Panc1 (cell line): ENCODE results near the gene MPI. TPM values are rescaled to one million over a fixed set of nuclear protein-coding genes. Genes with fewer than 3 reads are reported as not detected.

ENCODE experiments used
- ATAC-seq: fragments of 200-7000 bp; cut with Tn5 transposase; 2 replicates; pipeline ENCODE4 v1.9.1; 2020; ENCODE audit warnings: mild to moderate bottlenecking, moderate library complexity
- Bru-seq: library from RNA; stranded (reverse); fragments of 400-500 nt; gene quantifications from one replicate; lab custom pipeline; 2021; lab: Mats Ljungman, UMichigan
- BruChase-seq, 2 experiments: library from RNA; stranded (reverse); fragments of 400-500 nt; gene quantifications; one replicate each; lab custom pipeline; 2021; lab: Mats Ljungman, UMichigan
- BruUV-seq: library from RNA; stranded (reverse); fragments of 400-500 nt; replicated peaks from 2 replicates; lab custom pipeline; 2021; lab: Mats Ljungman, UMichigan
- CTCF ChIA-PET: fragments of 300-600 bp; sonication (Branson Sonifier 250); formaldehyde crosslinking; loops from one replicate; lab custom pipeline; 2022; ENCODE audit warnings: antibody characterized with exemption; lab: Charles Lee
- POLR2A ChIA-PET: fragments of 300-600 bp; sonication (Branson Sonifier 250); formaldehyde crosslinking; loops from one replicate; lab custom pipeline; 2022; ENCODE audit warnings: antibody characterized with exemption; lab: Charles Lee
- DNase-seq: peaks from one replicate; pipeline ENCODE4 v3.0.0-alpha.2; 2010; ENCODE audit warnings: low read depth, low spot score
- H3K27ac ChIP-seq: 2 replicates; pipeline ENCODE4 v1.5.1; 2011; ENCODE audit warnings: mild to moderate bottlenecking, low read length, inconsistent platforms
- H3K27me3 ChIP-seq: fragments of 200-500 bp; sonication (Bioruptor generic); 2 replicates; pipeline ENCODE4 v1.6.0; 2014; ENCODE audit warnings: low read length, inconsistent platforms; ENCODE audit not compliant: control insufficient read depth, insufficient read depth
- H3K36me3 ChIP-seq: fragments of 200-500 bp; sonication (Bioruptor generic); 2 replicates; pipeline ENCODE4 v1.5.1; 2014; ENCODE audit warnings: inconsistent platforms, mild to moderate bottlenecking, low read length, moderate library complexity; ENCODE audit not compliant: control insufficient read depth, insufficient read depth
- H3K4me1 ChIP-seq: 2 replicates; pipeline ENCODE4 v1.5.1; 2011; ENCODE audit warnings: inconsistent platforms, mild to moderate bottlenecking, low read length, moderate library complexity; ENCODE audit not compliant: control insufficient read depth, insufficient read depth
- H3K4me3 ChIP-seq, 2 experiments: 2 replicates each; pipeline ENCODE4 v1.5.1; 2011 to 2012; ENCODE audit warnings: low read depth in 2 of 2, low read length in 2 of 2, mild to moderate bottlenecking in 2 of 2, inconsistent platforms in 1 of 2, moderate library complexity in 1 of 2
- H3K9me3 ChIP-seq: fragments of 200-500 bp; sonication (Bioruptor generic); 2 replicates; pipeline ENCODE4 v1.5.1; 2014; ENCODE audit warnings: low read depth, mild to moderate bottlenecking, inconsistent platforms, low read length, moderate library complexity; ENCODE audit not compliant: control insufficient read depth, insufficient read depth
- POLR2AphosphoS5 ChIP-seq: IDR thresholded peaks from 2 replicates; pipeline ENCODE4 v1.6.1; 2012; ENCODE audit warnings: mild to moderate bottlenecking, low read depth, low read length, moderate library complexity
- SIN3A ChIP-seq: IDR thresholded peaks from 2 replicates; pipeline ENCODE4 v1.6.1; 2012; ENCODE audit warnings: low read depth, mild to moderate bottlenecking, low read length, moderate library complexity, borderline replicate concordance; ENCODE audit not compliant: insufficient read depth
- TCF7L2 ChIP-seq: IDR thresholded peaks from 2 replicates; pipeline ENCODE4 v1.6.1; 2011; ENCODE audit warnings: mild to moderate bottlenecking, low read depth, low read length, inconsistent platforms
- in situ Hi-C: cut with HindIII; loops from 2 replicates; pipeline ENCODE4 v1.10.0; 2016; ENCODE audit warnings: low sequenced_read_pairs, low pct_unique_long_range_greater_than_20kb
- intact Hi-C: fragments of 100-400 bp; cut with micrococcal nuclease; formaldehyde crosslinking; loops from one replicate; pipeline ENCODE4 v1.10.0; 2022; ENCODE audit not compliant: unreplicated experiment
- long read RNA-seq: library from polyadenylated mRNA; unstranded; transcript quantifications from one replicate; pipeline ENCODE4 v2.0.0, GENCODE V29; 2021; ENCODE audit not compliant: unreplicated experiment
- polyA plus RNA-seq: library from polyadenylated mRNA; unstranded; fragments of >200 nt; gene quantifications from one replicate; pipeline ENCODE4 v1.2.1, GENCODE V29; 2012; ENCODE audit warnings: missing spikeins; ENCODE audit not compliant: insufficient read length
- total RNA-seq: library from RNA; stranded (reverse); gene quantifications from one replicate; pipeline ENCODE4 v1.2.1, GENCODE V29; 2021; ENCODE audit not compliant: unreplicated experiment
- TF ChIP-seq, protein P1 (sequence below), 2 experiments: IDR thresholded peaks; 2 replicates each; pipeline ENCODE4 v1.6.1; 2011 to 2012; ENCODE audit warnings: low read depth in 2 of 2, control low read depth in 1 of 2, low read length in 1 of 2, mild to moderate bottlenecking in 1 of 2, moderate library complexity in 1 of 2; ENCODE audit not compliant: insufficient read depth in 1 of 2
- TF ChIP-seq, protein P2 (sequence below): fragments of 450-650 bp; IDR thresholded peaks from 2 replicates; pipeline ENCODE4 v1.5.1; 2017; ENCODE audit warnings: mild to moderate bottlenecking

Gene MPI, protein sequence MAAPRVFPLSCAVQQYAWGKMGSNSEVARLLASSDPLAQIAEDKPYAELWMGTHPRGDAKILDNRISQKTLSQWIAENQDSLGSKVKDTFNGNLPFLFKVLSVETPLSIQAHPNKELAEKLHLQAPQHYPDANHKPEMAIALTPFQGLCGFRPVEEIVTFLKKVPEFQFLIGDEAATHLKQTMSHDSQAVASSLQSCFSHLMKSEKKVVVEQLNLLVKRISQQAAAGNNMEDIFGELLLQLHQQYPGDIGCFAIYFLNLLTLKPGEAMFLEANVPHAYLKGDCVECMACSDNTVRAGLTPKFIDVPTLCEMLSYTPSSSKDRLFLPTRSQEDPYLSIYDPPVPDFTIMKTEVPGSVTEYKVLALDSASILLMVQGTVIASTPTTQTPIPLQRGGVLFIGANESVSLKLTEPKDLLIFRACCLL
- total RNA-seq (45.8 TPM), Bru-seq, nascent RNA (percentile 58 among the genes with signal in this experiment), BruChase-seq, experiment 1, labeled RNA remaining after a 2-hour chase (percentile 60 among the genes with signal in this experiment), BruChase-seq, experiment 2, labeled RNA remaining after a 6-hour chase (percentile 69 among the genes with signal in this experiment)
- polyA plus RNA-seq: 80.7 TPM
- long read RNA-seq, full-length matches to known transcripts: 33 of 49 reads
- long read RNA-seq, partial matches to known transcripts: 12 of 49 reads
- long read RNA-seq, other reads (novel, unspliced or antisense): 4 of 49 reads

DNA sequence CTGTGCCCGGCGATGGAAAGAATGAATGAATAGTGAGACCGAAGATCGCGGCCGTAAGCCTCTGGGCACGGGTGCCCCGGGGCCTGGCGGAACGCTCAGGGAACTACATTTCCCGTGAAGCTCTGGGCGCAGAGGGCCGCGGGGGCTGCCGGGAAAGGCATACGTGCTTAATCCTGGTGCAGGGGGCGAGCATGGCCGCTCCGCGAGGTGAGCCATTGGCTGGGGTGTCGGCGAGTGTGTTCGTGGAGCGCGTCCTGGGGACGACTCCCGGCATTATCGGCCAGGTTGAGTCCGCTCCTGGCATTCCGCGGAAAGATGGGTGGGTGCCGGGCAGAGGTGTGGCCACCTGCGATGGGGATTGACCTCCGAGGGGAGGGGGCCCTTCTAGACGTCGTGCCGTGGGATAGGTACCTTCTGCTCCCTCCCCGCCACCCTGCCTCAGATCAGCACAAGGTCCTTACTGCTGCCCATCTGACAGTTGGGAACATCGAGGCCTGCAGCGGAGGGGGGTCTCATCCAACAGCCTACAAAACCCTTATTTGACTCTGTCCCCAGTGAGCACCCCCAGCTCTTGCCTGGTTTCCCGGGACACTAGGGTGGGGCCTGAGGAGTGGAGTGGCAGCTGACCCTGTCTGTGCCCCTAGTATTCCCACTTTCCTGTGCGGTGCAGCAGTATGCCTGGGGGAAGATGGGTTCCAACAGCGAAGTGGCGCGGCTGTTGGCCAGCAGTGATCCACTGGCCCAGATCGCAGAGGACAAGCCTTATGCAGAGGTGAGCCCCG is at the start of gene MPI:
Gene MPI, plus strand, starts transcription at position 160 of the 782 bp plus-strand sequence. Its CDS starts 32 bp downstream, at position 192.
- Histone ChIP-seq H3K27ac (peak within 1 kb of the TSS; percentile 84), H3K9me3 (no peaks in the 10 kb centered on the region), H3K4me3 (peak within 1 kb of the TSS; percentile 91 to 95), H3K27me3 (no peaks in the 10 kb centered on the region), H3K36me3 (no peaks in the 10 kb centered on the region; the same call in 1 of the 2 replicates), H3K4me1 (peaks cover 9% of the 10 kb centered on the region)
- TSS peak; percentile 89 for BruUV-seq
- ATAC-seq (peak; percentile 99), DNase-seq (no peak)
- ChIA-PET POLR2A (no interaction called here), CTCF (no interaction called here)
- in situ Hi-C loops: no loop called here
- TF ChIP-seq, protein P1, sequence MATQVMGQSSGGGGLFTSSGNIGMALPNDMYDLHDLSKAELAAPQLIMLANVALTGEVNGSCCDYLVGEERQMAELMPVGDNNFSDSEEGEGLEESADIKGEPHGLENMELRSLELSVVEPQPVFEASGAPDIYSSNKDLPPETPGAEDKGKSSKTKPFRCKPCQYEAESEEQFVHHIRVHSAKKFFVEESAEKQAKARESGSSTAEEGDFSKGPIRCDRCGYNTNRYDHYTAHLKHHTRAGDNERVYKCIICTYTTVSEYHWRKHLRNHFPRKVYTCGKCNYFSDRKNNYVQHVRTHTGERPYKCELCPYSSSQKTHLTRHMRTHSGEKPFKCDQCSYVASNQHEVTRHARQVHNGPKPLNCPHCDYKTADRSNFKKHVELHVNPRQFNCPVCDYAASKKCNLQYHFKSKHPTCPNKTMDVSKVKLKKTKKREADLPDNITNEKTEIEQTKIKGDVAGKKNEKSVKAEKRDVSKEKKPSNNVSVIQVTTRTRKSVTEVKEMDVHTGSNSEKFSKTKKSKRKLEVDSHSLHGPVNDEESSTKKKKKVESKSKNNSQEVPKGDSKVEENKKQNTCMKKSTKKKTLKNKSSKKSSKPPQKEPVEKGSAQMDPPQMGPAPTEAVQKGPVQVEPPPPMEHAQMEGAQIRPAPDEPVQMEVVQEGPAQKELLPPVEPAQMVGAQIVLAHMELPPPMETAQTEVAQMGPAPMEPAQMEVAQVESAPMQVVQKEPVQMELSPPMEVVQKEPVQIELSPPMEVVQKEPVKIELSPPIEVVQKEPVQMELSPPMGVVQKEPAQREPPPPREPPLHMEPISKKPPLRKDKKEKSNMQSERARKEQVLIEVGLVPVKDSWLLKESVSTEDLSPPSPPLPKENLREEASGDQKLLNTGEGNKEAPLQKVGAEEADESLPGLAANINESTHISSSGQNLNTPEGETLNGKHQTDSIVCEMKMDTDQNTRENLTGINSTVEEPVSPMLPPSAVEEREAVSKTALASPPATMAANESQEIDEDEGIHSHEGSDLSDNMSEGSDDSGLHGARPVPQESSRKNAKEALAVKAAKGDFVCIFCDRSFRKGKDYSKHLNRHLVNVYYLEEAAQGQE (IDR thresholded peaks at IDR 0.05; ENCODE audit: insufficient read depth in 1 of 2, low read depth in 2 of 2, low read length in 1 of 2): no peak; a peak in 1 of 4 replicates
- TF ChIP-seq, protein P2, sequence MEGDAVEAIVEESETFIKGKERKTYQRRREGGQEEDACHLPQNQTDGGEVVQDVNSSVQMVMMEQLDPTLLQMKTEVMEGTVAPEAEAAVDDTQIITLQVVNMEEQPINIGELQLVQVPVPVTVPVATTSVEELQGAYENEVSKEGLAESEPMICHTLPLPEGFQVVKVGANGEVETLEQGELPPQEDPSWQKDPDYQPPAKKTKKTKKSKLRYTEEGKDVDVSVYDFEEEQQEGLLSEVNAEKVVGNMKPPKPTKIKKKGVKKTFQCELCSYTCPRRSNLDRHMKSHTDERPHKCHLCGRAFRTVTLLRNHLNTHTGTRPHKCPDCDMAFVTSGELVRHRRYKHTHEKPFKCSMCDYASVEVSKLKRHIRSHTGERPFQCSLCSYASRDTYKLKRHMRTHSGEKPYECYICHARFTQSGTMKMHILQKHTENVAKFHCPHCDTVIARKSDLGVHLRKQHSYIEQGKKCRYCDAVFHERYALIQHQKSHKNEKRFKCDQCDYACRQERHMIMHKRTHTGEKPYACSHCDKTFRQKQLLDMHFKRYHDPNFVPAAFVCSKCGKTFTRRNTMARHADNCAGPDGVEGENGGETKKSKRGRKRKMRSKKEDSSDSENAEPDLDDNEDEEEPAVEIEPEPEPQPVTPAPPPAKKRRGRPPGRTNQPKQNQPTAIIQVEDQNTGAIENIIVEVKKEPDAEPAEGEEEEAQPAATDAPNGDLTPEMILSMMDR: no peak
- 0 out of 2 replicates have a peak, but pooled peaks have one; percentile 52 for TF ChIP-seq SIN3A
- TF ChIP-seq POLR2AphosphoS5: peak; percentile 83
- intact Hi-C loops: no loop called here

DNA sequence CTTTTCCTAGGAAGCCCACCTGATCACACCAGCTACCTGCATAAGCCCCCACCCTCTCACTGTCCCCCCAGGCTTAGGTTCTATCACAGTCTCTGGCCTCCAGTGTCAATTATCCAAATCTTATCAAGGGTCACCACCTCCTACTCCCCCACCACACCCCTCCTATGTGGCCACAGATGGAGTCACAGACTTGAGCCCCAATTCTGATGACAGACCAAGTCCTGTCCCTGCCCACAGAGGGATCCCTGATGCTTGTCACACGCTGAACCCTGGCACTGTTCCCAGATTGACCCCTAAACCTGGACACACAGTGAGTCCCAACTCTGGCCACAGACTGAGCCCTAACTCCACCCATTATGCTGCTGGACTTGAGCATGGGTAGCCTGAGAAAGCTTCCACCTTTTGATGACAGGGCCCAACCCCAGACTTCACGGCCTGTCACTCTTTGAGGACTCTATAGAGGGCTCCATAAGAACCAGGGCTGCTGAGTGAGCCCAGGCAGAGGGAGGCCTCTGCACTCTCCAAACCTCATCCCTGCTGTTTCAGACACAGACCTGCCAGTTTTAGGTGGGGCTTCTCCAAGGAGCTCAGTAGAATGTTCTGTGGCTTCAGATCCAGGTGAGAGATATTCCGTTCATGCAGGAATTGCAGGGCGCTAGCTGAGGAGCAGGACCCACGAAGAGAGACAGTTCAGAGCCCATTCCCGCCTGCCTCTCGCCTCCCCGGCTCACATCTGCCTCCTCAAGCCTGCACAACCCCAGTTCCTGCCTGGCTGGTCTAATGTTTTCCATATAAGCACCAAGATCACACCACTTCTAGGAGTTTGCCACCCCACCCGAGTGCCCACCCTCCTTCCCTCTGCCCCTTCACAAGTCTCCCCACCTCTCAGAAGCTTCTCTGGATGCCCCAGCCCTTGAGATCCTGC is 48.7 kb upstream of the MPI start:
- Histone ChIP-seq H3K27ac (no peak overlapping the region), H3K27me3 (no peaks in the 10 kb centered on the region), H3K4me1 (peaks cover 19% of the 10 kb centered on the region), H3K9me3 (no peaks in the 10 kb centered on the region), H3K4me3 (peak overlapping the region in 1 of 2 experiments; percentile 87; a peak in 1 of 4 replicates), H3K36me3 (no peaks in the 10 kb centered on the region)
- CTCF ChIA-PET: interaction anchor here (0.7 kb wide), 1 partner anchor 126 kb away, joined by 6 read pairs; no protein-coding TSS in a partner anchor
- DNase-seq (no peak), ATAC-seq (no peak)
- in situ Hi-C loops (no loop called here), intact Hi-C loops (no loop called here)
- POLR2A ChIA-PET: interaction anchor here (0.6 kb wide), 1 partner anchor 50 kb away, joined by 3 read pairs; no protein-coding TSS in a partner anchor
- BruUV-seq: no TSS peak
- TF ChIP-seq SIN3A: no peak
- TF ChIP-seq, protein P1 (IDR thresholded peaks at IDR 0.05; ENCODE audit: insufficient read depth in 1 of 2, low read depth in 2 of 2, low read length in 1 of 2): no peak
- TF ChIP-seq TCF7L2: no peak
- TF ChIP-seq, protein P2: no peak
- TF ChIP-seq POLR2AphosphoS5: no peak
